PFSK-1 (cell line): Measurements from ENCODE around the gene PCSK9.

Source experiments
- FOXP2 ChIP-seq: optimal IDR thresholded peaks from 2 replicates; pipeline ENCODE3; 2011; ENCODE audit warnings: borderline replicate concordance, control low read depth, inconsistent platforms; ENCODE audit not compliant: insufficient read depth; ENCODE audit errors: extremely low read length, extremely low read depth
- POLR2AphosphoS5 ChIP-seq: IDR thresholded peaks from 2 replicates; pipeline ENCODE4 v1.6.1; 2012; ENCODE audit warnings: low read depth, mild to moderate bottlenecking, control low read depth, low read length, moderate library complexity
- SIN3A ChIP-seq: IDR thresholded peaks from 2 replicates; pipeline ENCODE4 v1.6.1; 2012; ENCODE audit warnings: mild to moderate bottlenecking, low read length, moderate library complexity, borderline replicate concordance; ENCODE audit not compliant: insufficient read depth
- TAF1 ChIP-seq: IDR thresholded peaks from 2 replicates; pipeline ENCODE4 v1.6.1; 2012; ENCODE audit warnings: low read length, control low read depth, borderline replicate concordance; ENCODE audit not compliant: insufficient read depth
- TF ChIP-seq, protein P1 (sequence below), 2 experiments: IDR thresholded peaks; 2 replicates each; pipeline versions ENCODE4 v1.6.1 to v1.8.0; 2011 to 2012; ENCODE audit warnings: low read depth in 2 of 2, low read length in 2 of 2, control low read depth in 1 of 2, inconsistent platforms in 1 of 2, mild to moderate bottlenecking in 1 of 2, moderate library complexity in 1 of 2; ENCODE audit not compliant: insufficient read depth in 1 of 2

DNA sequence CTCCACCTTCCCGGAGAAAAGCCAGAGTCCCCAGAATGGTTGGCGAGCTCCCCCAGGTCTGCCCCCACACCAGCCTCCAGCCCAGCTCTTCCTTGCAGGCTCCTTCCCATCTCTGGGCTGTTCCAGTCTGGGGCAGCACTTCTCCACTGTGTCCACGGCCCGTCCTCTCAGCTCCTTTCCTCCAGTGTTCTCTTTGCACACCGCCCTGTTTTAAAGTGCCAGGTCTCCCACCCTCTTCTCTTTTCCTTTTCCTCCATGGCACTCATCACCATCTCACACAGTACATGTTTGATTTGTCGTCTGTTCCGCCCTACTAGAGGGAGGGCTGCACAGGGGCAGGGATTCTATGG lies 6.1 kb upstream of the PCSK9 start:
- TF ChIP-seq SIN3A (no peak), POLR2AphosphoS5 (no peak), TAF1 (no peak), FOXP2 (no peak)
- TF ChIP-seq, protein P1, sequence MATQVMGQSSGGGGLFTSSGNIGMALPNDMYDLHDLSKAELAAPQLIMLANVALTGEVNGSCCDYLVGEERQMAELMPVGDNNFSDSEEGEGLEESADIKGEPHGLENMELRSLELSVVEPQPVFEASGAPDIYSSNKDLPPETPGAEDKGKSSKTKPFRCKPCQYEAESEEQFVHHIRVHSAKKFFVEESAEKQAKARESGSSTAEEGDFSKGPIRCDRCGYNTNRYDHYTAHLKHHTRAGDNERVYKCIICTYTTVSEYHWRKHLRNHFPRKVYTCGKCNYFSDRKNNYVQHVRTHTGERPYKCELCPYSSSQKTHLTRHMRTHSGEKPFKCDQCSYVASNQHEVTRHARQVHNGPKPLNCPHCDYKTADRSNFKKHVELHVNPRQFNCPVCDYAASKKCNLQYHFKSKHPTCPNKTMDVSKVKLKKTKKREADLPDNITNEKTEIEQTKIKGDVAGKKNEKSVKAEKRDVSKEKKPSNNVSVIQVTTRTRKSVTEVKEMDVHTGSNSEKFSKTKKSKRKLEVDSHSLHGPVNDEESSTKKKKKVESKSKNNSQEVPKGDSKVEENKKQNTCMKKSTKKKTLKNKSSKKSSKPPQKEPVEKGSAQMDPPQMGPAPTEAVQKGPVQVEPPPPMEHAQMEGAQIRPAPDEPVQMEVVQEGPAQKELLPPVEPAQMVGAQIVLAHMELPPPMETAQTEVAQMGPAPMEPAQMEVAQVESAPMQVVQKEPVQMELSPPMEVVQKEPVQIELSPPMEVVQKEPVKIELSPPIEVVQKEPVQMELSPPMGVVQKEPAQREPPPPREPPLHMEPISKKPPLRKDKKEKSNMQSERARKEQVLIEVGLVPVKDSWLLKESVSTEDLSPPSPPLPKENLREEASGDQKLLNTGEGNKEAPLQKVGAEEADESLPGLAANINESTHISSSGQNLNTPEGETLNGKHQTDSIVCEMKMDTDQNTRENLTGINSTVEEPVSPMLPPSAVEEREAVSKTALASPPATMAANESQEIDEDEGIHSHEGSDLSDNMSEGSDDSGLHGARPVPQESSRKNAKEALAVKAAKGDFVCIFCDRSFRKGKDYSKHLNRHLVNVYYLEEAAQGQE (IDR thresholded peaks at IDR 0.05; ENCODE audit: insufficient read depth in 1 of 2, low read depth in 2 of 2, low read length in 2 of 2): no peak
